ENCODE measurements around the gene PGPEP1. TPM values are rescaled to one million over a fixed set of nuclear protein-coding genes. Genes with fewer than 3 reads are reported as not detected.
A peak's percentile ranks its signal among the peaks of the same experiment; 100 is the strongest.

The PGPEP1 gene
- polyA plus RNA-seq, 1 of the 3 experiments (the other 2 are of a cell fraction), result 13.8 TPM

GRCh38 chr19:18373407-18373891 lies 33.1 kb downstream of the PGPEP1 start:
- POLR2A ChIA-PET, result no interaction called here
- Histone ChIP-seq H3K9ac (peak overlapping the region; percentile 49), H3K9me2 (no peaks in the 10 kb centered on the region), H3K27me3 (ENCODE audit: insufficient read depth) (no peaks in the 10 kb centered on the region), H3K9me3 (no peaks in the 10 kb centered on the region), H3K4me3 (ENCODE audit: low read depth in 2 of 2, low read length in 1 of 2) (no peak overlapping the region), H3F3A (replicated peaks; ENCODE audit: insufficient read depth) (peaks cover 40% of the 10 kb centered on the region), H3K36me3 (replicated peaks in 1 of 2; ENCODE audit: control insufficient read depth in 1 of 2, insufficient read depth in 2 of 2, low read length in 1 of 2) (no peaks in the 10 kb centered on the region), H3K27ac (ENCODE audit: low read depth in 2 of 2, low read length in 1 of 2) (peak overlapping the region; percentile 87 to 92), H2AFZ (ENCODE audit: low read depth) (peak overlapping the region; percentile 2; the same call in 1 of the 2 replicates), H3K4me1 (ENCODE audit: control insufficient read depth in 1 of 2, insufficient read depth in 2 of 2, low read depth in 1 of 2, low read length in 1 of 2) (peaks cover 11 to 14% of the 10 kb centered on the region in 2 experiments; a peak in 2 of 4 replicates), H3K4me2 (0 out of 2 replicates have a peak overlapping the region, but pooled peaks have one; percentile 11), H3K79me2 (ENCODE audit: insufficient read depth) (no peaks in the 10 kb centered on the region), H4K20me1 (ENCODE audit: insufficient read depth) (no peaks in the 10 kb centered on the region)
- no peak for DNase-seq
- CTCF ChIA-PET, result interaction anchor here (1.3 to 1.6 kb wide), 3 partner anchors 13 to 38 kb away, joined by 4 to 6 read pairs (median 6); partner anchors contain the start of gene GDF15
- no peak for TF ChIP-seq RFX5 (IDR thresholded peaks at IDR 0.05; ENCODE audit: low read length)
- no peak for TF ChIP-seq FOSL2 (IDR thresholded peaks at IDR 0.05; ENCODE audit: borderline replicate concordance, low read depth)
- TF ChIP-seq RXRA (IDR thresholded peaks at IDR 0.05; ENCODE audit: borderline replicate concordance, low read depth), result no peak
- no peak for TF ChIP-seq EP300 (IDR thresholded peaks at IDR 0.05; ENCODE audit: borderline replicate concordance in 1 of 2, low read depth in 1 of 2, low read length in 1 of 2)
- no peak for TF ChIP-seq ZBTB33 (IDR thresholded peaks at IDR 0.05; ENCODE audit: borderline replicate concordance, low read depth)
- TF ChIP-seq GABPA (IDR thresholded peaks at IDR 0.05; ENCODE audit: low read depth), result no peak
- no peak for TF ChIP-seq ELF1 (IDR thresholded peaks at IDR 0.05)
- WGBS (ENCODE audit: low lambda C conversion rate), result 81% methylated on average over 4 of the region's 4 CpGs

- H3F3A ChIP-seq (replicated peaks; ENCODE audit: insufficient read depth), result peaks cover 40% of the 10 kb centered on the region
- peaks cover 11 to 14% of the 10 kb centered on the region in 2 experiments; a peak in 2 of 4 replicates for H3K4me1 ChIP-seq (ENCODE audit: control insufficient read depth in 1 of 2, insufficient read depth in 2 of 2, low read depth in 1 of 2, low read length in 1 of 2)
- H3K27ac ChIP-seq (ENCODE audit: low read depth in 2 of 2, low read length in 1 of 2), result peak overlapping the region; percentile 87 to 92
- H2AFZ ChIP-seq (ENCODE audit: low read depth), result peak overlapping the region; percentile 2; the same call in 1 of the 2 replicates
- peak overlapping the region; percentile 49 for H3K9ac ChIP-seq
- no peaks in the 10 kb centered on the region for H3K27me3 ChIP-seq (ENCODE audit: insufficient read depth)
- ChIA-PET POLR2A (no interaction called here), CTCF (interaction anchor here (0.6 to 1.1 kb wide), 3 partner anchors 9 to 36 kb away, joined by 3 to 4 read pairs (median 4); no protein-coding TSS in a partner anchor)
- no peak overlapping the region for H3K4me3 ChIP-seq (ENCODE audit: low read depth in 2 of 2, low read length in 1 of 2)
- 0 out of 2 replicates have a peak overlapping the region, but pooled peaks have one; percentile 11 for H3K4me2 ChIP-seq
- H4K20me1 ChIP-seq (ENCODE audit: insufficient read depth), result no peaks in the 10 kb centered on the region
- H3K36me3 ChIP-seq (replicated peaks in 1 of 2; ENCODE audit: control insufficient read depth in 1 of 2, insufficient read depth in 2 of 2, low read length in 1 of 2), result no peaks in the 10 kb centered on the region
- no peaks in the 10 kb centered on the region for H3K9me2 ChIP-seq
- 47% methylated on average over 15 of the region's 17 CpGs for WGBS (ENCODE audit: low lambda C conversion rate)
- DNase-seq, result peak; percentile 64
- no peaks in the 10 kb centered on the region for H3K79me2 ChIP-seq (ENCODE audit: insufficient read depth)
- no peaks in the 10 kb centered on the region for H3K9me3 ChIP-seq
- TF ChIP-seq EP300 (IDR thresholded peaks at IDR 0.05; ENCODE audit: borderline replicate concordance in 1 of 2, low read depth in 1 of 2, low read length in 1 of 2) (peak; percentile 41 to 70; a peak in 3 of 4 replicates), REST (IDR thresholded peaks at IDR 0.05; ENCODE audit: low read depth, low read length) (peak; percentile 51; the same call in 1 of the 2 replicates), ZBTB33 (IDR thresholded peaks at IDR 0.05; ENCODE audit: borderline replicate concordance, low read depth) (0 out of 2 replicates have a peak, but pooled peaks have one; percentile 28), MAX (IDR thresholded peaks at IDR 0.05; ENCODE audit: low read depth) (peak; percentile 99), TAF1 (IDR thresholded peaks at IDR 0.05; ENCODE audit: borderline replicate concordance, low read depth, low read length) (peak; percentile 11; the same call in 1 of the 2 replicates), RFX5 (IDR thresholded peaks at IDR 0.05; ENCODE audit: low read length) (no peak), TCF12 (IDR thresholded peaks at IDR 0.05) (peak; percentile 78), JUND (IDR thresholded peaks at IDR 0.05) (peak; percentile 72; the same call in 1 of the 2 replicates), RAD21 (IDR thresholded peaks at IDR 0.05; ENCODE audit: low read length) (no peak), SIN3A (IDR thresholded peaks at IDR 0.05; ENCODE audit: borderline replicate concordance, low read depth, low read length) (0 out of 2 replicates have a peak, but pooled peaks have one; percentile 17), FOXJ3 (CRISPR knock-in tag; IDR thresholded peaks at IDR 0.05) (no peak)
Observed at GRCh38 chr19:18373892-18374629, 33.7 kb downstream of the PGPEP1 start.

All from SK-N-SH (cell line).